ENCODE results near the gene FBXL12.
A peak's percentile ranks its signal among the peaks of the same experiment; 100 is the strongest.

Gene FBXL12

GRCh38 chr19:9806803-9807202 lies 12.1 kb downstream of the FBXL12 start:
- TF ChIP-seq, protein P1, sequence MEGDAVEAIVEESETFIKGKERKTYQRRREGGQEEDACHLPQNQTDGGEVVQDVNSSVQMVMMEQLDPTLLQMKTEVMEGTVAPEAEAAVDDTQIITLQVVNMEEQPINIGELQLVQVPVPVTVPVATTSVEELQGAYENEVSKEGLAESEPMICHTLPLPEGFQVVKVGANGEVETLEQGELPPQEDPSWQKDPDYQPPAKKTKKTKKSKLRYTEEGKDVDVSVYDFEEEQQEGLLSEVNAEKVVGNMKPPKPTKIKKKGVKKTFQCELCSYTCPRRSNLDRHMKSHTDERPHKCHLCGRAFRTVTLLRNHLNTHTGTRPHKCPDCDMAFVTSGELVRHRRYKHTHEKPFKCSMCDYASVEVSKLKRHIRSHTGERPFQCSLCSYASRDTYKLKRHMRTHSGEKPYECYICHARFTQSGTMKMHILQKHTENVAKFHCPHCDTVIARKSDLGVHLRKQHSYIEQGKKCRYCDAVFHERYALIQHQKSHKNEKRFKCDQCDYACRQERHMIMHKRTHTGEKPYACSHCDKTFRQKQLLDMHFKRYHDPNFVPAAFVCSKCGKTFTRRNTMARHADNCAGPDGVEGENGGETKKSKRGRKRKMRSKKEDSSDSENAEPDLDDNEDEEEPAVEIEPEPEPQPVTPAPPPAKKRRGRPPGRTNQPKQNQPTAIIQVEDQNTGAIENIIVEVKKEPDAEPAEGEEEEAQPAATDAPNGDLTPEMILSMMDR (IDR thresholded peaks at IDR 0.05; ENCODE audit: low read length, missing control alignments), result no peak
- DNase-seq (ENCODE audit: low read depth), result no peak
- H3K4me3 ChIP-seq (replicated peaks; ENCODE audit: low read depth, low read length), result no peak overlapping the region

GRCh38 chr19:9801976-9802375 lies 16.9 kb downstream of the FBXL12 start:
- TF ChIP-seq, protein P1 (IDR thresholded peaks at IDR 0.05; ENCODE audit: low read length, missing control alignments), result no peak
- no peak overlapping the region for H3K4me3 ChIP-seq (replicated peaks; ENCODE audit: low read depth, low read length)
- DNase-seq (ENCODE audit: low read depth), result no peak

- DNase-seq (ENCODE audit: low read depth), result no peak
- no peak overlapping the region for H3K4me3 ChIP-seq (replicated peaks; ENCODE audit: low read depth, low read length)
- TF ChIP-seq, protein P1 (IDR thresholded peaks at IDR 0.05; ENCODE audit: low read length, missing control alignments), result no peak
Measured at GRCh38 chr19:9799162-9799561, 19.7 kb downstream of the FBXL12 start.

DNA sequence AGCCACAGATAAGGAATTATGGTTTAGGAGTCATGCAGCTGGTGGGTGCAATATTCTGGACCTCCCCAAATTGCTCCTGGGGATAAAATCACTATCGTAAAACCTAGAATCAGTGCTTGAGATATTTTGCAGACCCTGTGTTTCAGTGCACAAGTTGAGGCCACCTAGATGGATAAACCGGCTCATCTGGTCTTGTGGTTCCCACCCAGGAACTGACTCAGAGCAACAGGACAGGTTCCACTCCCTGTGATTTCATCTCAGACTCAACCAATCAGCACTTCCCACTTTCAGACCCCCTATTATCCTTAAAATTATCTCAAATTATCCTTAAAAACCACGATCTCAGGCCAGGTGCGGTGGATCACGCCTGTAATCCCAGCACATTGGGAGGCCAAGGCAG lies 21.0 kb downstream of the FBXL12 start:
- no peak overlapping the region for H3K4me3 ChIP-seq (replicated peaks; ENCODE audit: low read depth, low read length)
- TF ChIP-seq, protein P1 (IDR thresholded peaks at IDR 0.05; ENCODE audit: low read length, missing control alignments), result no peak
- DNase-seq (ENCODE audit: low read depth), result no peak

- no peak overlapping the region for H3K4me3 ChIP-seq (replicated peaks; ENCODE audit: low read depth, low read length)
- peak; percentile 95 for DNase-seq (ENCODE audit: low read depth)
- TF ChIP-seq, protein P1 (IDR thresholded peaks at IDR 0.05; ENCODE audit: low read length, missing control alignments), result peak; percentile 93
Measured at GRCh38 chr19:9796113-9796773, 22.6 kb downstream of the FBXL12 start.

DNA sequence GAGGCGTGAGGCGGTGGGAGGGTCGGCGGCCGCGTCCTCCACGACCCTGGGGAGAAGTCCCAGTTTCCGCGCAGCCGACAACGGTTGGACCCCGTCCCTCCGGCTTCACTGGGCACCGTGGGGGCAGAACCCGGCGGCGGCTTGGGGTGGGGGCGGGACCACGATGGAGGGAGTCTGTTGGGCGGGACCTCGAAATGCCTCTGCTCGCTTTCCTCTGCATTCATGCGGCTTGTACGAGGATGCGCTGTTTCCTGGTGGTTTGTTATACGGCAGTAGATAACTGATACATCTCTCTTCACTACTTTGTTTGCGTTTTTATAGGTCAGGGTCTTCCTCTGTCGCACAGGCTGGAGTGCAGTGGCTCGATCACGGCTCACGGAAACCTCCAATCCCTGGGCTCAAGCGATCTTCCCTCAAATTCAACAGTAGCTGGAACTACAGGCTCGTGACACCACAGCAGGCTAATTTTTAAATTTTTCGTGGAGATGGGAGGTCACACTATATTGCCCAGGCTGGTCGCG lies 25.7 kb downstream of the FBXL12 start:
- DNase-seq (ENCODE audit: low read depth), result peak; percentile 61
- peak overlapping the region; percentile 84 for H3K4me3 ChIP-seq (replicated peaks; ENCODE audit: low read depth, low read length)
- TF ChIP-seq, protein P1 (IDR thresholded peaks at IDR 0.05; ENCODE audit: low read length, missing control alignments), result no peak
